ENCODE data around the gene RGS3. TPM values are rescaled to one million over a fixed set of nuclear protein-coding genes. Genes with fewer than 3 reads are reported as not detected.

The RGS3 gene
- total and polyA plus RNA-seq, 10 of the 15 experiments (the other 5 are each of a cell fraction or from before 2014, with no cell fraction given): 2.9 to 138 (median 28.8) TPM

DNA sequence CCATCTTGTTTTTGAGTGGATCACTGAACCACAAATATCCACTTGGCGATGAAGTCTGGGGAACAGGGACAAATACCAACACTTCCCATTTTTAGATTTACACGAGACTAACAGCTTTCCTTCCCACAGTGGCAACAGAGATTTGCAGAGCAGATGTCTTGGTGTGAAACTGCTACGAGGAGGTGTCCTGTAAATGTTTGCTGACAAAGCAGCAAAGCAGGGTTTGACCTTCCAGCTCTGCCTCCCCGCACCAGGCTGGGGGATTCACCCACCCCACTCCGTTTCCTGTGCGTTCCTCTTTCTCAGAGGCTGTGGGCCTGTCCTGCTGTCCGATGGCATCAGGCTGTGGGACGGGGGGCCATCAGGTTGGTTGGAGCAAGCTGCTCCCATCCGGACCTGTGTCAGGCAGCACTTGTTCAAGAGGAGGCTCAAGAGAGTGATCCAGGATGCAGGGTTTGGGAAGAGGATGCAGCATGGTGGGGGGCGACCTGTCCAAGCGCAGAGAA, 693 bp upstream of the RGS3 start (continued):
- TF ChIP-seq HDGF (IDR thresholded peaks at IDR 0.05): no peak

DNA sequence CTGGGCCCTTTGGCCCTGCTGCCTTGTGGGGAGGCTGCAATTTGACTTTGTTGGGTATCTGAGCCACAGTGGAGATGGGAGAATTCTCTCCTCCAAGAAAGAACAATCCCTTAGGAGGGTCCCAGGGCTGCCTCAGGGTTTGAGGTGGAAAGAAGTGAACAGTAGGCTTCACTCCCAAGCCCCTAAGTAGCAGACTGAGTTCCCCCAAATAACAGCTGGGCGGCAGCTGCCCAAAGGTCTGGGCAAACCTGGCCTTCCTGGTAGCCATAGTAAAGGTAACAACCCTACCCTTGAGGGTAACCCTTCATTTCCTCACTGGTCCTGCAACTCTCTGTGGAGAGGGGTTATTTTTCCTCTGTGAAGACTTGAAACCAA, 746 bp downstream of the RGS3 start:
- no peak for FAIRE-seq
- WGBS (ENCODE audit: insufficient coverage, insufficient replicate concordance, low lambda C conversion rate, missing lambda C conversion rate): 64% methylated on average over 1 of the region's 1 CpG
- in situ Hi-C loops (cut with MboI): loop anchor here (25.0 kb wide), 1 partner anchor 573 kb away; no protein-coding TSS in a partner anchor
- no peaks in the 10 kb centered on the region for H4K20me1 ChIP-seq (ENCODE audit: control insufficient read depth, insufficient read depth)
- H3K4me1 ChIP-seq (ENCODE audit: control insufficient read depth, insufficient read depth, low read length): no peaks in the 10 kb centered on the region
- no peak overlapping the region for H3K4me3 ChIP-seq
- intact Hi-C loops (cut with micrococcal nuclease; ENCODE audit: unreplicated experiment): no loop called here
- TF ChIP-seq ZNF217 (IDR thresholded peaks at IDR 0.05): no peak
- no peak for TF ChIP-seq HDAC6 (IDR thresholded peaks at IDR 0.05; ENCODE audit: unreplicated experiment)
- TF ChIP-seq, protein P1, sequence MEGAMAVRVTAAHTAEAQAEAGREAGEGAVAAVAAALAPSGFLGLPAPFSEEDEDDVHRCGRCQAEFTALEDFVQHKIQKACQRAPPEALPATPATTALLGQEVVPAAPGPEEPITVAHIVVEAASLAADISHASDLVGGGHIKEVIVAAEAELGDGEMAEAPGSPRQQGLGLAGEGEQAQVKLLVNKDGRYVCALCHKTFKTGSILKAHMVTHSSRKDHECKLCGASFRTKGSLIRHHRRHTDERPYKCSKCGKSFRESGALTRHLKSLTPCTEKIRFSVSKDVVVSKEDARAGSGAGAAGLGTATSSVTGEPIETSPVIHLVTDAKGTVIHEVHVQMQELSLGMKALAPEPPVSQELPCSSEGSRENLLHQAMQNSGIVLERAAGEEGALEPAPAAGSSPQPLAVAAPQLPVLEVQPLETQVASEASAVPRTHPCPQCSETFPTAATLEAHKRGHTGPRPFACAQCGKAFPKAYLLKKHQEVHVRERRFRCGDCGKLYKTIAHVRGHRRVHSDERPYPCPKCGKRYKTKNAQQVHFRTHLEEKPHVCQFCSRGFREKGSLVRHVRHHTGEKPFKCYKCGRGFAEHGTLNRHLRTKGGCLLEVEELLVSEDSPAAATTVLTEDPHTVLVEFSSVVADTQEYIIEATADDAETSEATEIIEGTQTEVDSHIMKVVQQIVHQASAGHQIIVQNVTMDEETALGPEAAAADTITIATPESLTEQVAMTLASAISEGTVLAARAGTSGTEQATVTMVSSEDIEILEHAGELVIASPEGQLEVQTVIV (IDR thresholded peaks at IDR 0.05; ENCODE audit: borderline replicate concordance, partially characterized antibody): no peak
- no peak for TF ChIP-seq SRF (IDR thresholded peaks at IDR 0.05; ENCODE audit: low read depth in 2 of 2, low read length in 2 of 2)
- TF ChIP-seq HDAC2 (IDR thresholded peaks at IDR 0.05): no peak
- no peak for TF ChIP-seq TCF3 (IDR thresholded peaks at IDR 0.05; ENCODE audit: borderline replicate concordance, insufficient read depth, low read depth, low read length)
- TF ChIP-seq, protein P2, sequence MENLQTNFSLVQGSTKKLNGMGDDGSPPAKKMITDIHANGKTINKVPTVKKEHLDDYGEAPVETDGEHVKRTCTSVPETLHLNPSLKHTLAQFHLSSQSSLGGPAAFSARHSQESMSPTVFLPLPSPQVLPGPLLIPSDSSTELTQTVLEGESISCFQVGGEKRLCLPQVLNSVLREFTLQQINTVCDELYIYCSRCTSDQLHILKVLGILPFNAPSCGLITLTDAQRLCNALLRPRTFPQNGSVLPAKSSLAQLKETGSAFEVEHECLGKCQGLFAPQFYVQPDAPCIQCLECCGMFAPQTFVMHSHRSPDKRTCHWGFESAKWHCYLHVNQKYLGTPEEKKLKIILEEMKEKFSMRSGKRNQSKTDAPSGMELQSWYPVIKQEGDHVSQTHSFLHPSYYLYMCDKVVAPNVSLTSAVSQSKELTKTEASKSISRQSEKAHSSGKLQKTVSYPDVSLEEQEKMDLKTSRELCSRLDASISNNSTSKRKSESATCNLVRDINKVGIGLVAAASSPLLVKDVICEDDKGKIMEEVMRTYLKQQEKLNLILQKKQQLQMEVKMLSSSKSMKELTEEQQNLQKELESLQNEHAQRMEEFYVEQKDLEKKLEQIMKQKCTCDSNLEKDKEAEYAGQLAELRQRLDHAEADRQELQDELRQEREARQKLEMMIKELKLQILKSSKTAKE (IDR thresholded peaks at IDR 0.05; ENCODE audit: low read depth, poor library complexity, severe bottlenecking): no peak
- TF ChIP-seq, protein P3, sequence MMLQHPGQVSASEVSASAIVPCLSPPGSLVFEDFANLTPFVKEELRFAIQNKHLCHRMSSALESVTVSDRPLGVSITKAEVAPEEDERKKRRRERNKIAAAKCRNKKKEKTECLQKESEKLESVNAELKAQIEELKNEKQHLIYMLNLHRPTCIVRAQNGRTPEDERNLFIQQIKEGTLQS (IDR thresholded peaks at IDR 0.05; ENCODE audit: borderline replicate concordance, extremely low read depth, low read depth, low read length): no peak
- no peak for TF ChIP-seq SP1 (IDR thresholded peaks at IDR 0.05; ENCODE audit: low read depth, low read length)
- TF ChIP-seq, protein P4, sequence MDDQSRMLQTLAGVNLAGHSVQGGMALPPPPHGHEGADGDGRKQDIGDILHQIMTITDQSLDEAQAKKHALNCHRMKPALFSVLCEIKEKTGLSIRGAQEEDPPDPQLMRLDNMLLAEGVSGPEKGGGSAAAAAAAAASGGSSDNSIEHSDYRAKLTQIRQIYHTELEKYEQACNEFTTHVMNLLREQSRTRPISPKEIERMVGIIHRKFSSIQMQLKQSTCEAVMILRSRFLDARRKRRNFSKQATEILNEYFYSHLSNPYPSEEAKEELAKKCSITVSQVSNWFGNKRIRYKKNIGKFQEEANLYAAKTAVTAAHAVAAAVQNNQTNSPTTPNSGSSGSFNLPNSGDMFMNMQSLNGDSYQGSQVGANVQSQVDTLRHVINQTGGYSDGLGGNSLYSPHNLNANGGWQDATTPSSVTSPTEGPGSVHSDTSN (IDR thresholded peaks at IDR 0.05; ENCODE audit: insufficient replicate concordance, low read depth, low read length): no peak
- no peak for TF ChIP-seq TCF12 (IDR thresholded peaks at IDR 0.05; ENCODE audit: low read depth, low read length)
- ChIA-PET CTCF (interaction anchor here (0.7 kb wide), 1 partner anchor 119 kb away, joined by 3 read pairs; no protein-coding TSS in a partner anchor), SMC1A (ENCODE audit: uncharacterized antibody, unreplicated experiment) (interaction anchor here (1.1 to 2.3 kb wide), 3 partner anchors 9 to 118 kb away, joined by 3 to 7 read pairs (median 6); no protein-coding TSS in a partner anchor), RAD21 (ENCODE audit: unreplicated experiment) (no interaction called here), POLR2A (no interaction called here)
- H3K36me3 ChIP-seq (ENCODE audit: control insufficient read depth in 2 of 2, insufficient read depth in 2 of 2, low read length in 1 of 2): no peaks in the 10 kb centered on the region
- DNase-seq (ENCODE audit: low read depth, low spot score): no peak
- H3K9me3 ChIP-seq (replicated peaks; ENCODE audit: control insufficient read depth, insufficient read depth, low read length): no peaks in the 10 kb centered on the region; the same call in 1 of the 3 replicates
- H3K4me2 ChIP-seq (ENCODE audit: control insufficient read depth, insufficient read depth): no peak overlapping the region
- H3K27me3 ChIP-seq (replicated peaks in 1 of 2; ENCODE audit: control insufficient read depth in 2 of 2, insufficient read depth in 2 of 2, low read length in 1 of 2): no peaks in the 10 kb centered on the region
- no peak overlapping the region for H3K9ac ChIP-seq (ENCODE audit: control insufficient read depth, insufficient read depth, low read length)
- no peaks in the 10 kb centered on the region for H3K79me2 ChIP-seq (ENCODE audit: control insufficient read depth, insufficient read depth, low read length)
- ATAC-seq: no peak
- no peak overlapping the region for H3K27ac ChIP-seq (ENCODE audit: control insufficient read depth, insufficient read depth)
- H2AFZ ChIP-seq (ENCODE audit: control insufficient read depth, low read depth, low read length): no peak overlapping the region
- BruUV-seq (replicated peaks): no TSS peak

Measured in GM12878 (cell line).